HepG2 (cell line): ENCODE data around the gene DEFB129. TPM values are rescaled to one million over a fixed set of nuclear protein-coding genes. Genes with fewer than 3 reads are reported as not detected.

Experiments used
- CEBPG ChIP-seq: IDR thresholded peaks from 2 replicates; pipeline ENCODE4 v1.6.1; 2016
- DNMT1 ChIP-seq: sonication (generic); formaldehyde crosslinking; IDR thresholded peaks from 2 replicates; pipeline ENCODE4 v1.5.1; 2020; ENCODE audit warnings: mild to moderate bottlenecking, missing genetic modification reagents
- HMGA1 ChIP-seq: sonication (generic); formaldehyde crosslinking; conservative IDR thresholded peaks from 2 replicates; pipeline ENCODE4 v1.4.0; 2020; ENCODE audit warnings: missing genetic modification reagents
- IRX3 ChIP-seq: sonication (generic); formaldehyde crosslinking; IDR thresholded peaks from 2 replicates; pipeline ENCODE4 v1.8.1; 2023; ENCODE audit warnings: mild to moderate bottlenecking, low read depth, missing genetic modification reagents, borderline replicate concordance
- KLF12 ChIP-seq: sonication (generic); formaldehyde crosslinking; IDR thresholded peaks from 2 replicates; pipeline ENCODE4 v1.4.0; 2020; ENCODE audit warnings: missing genetic modification reagents, borderline replicate concordance
- KLF15 ChIP-seq: sonication (generic); formaldehyde crosslinking; IDR thresholded peaks from 2 replicates; pipeline ENCODE4 v1.8.1; 2023; ENCODE audit warnings: borderline replicate concordance, mild to moderate bottlenecking, inconsistent platforms, missing genetic modification reagents, mixed read lengths
- KLF16 ChIP-seq, 2 experiments: sonication (generic) in 1 of 2; formaldehyde crosslinking in 1 of 2; IDR thresholded peaks; 2 replicates each; pipeline versions ENCODE4 v1.6.1 to v1.8.0; 2016 to 2023; ENCODE audit warnings: missing genetic modification reagents in 2 of 2, missing compliant biosample characterization in 1 of 2
- KMT2A ChIP-seq: sonication (generic); formaldehyde crosslinking; IDR thresholded peaks from 2 replicates; pipeline ENCODE4 v1.4.0; 2020; ENCODE audit warnings: missing genetic modification reagents
- MAFK ChIP-seq, 2 experiments: IDR thresholded peaks in 1 of 2; conservative IDR thresholded peaks in 1 of 2; 2 replicates each; pipeline ENCODE4 v1.6.1; 2011; ENCODE audit warnings: improper control_type of control experiment in 2 of 2, low read length in 2 of 2
- MXD3 ChIP-seq: IDR thresholded peaks from 2 replicates; pipeline ENCODE4 v1.6.1; 2016; ENCODE audit warnings: mild to moderate bottlenecking, missing biosample characterization, missing genetic modification reagents
- NKX3-1 ChIP-seq: sonication (generic); formaldehyde crosslinking; IDR thresholded peaks from 2 replicates; pipeline ENCODE4 v1.5.0; 2020; ENCODE audit warnings: missing genetic modification reagents
- NPAS2 ChIP-seq: sonication (generic); formaldehyde crosslinking; IDR thresholded peaks from 2 replicates; pipeline ENCODE4 v1.8.0; 2022; ENCODE audit warnings: mild to moderate bottlenecking, missing genetic modification reagents, borderline replicate concordance
- NR3C1 ChIP-seq: sonication (generic); formaldehyde crosslinking; IDR thresholded peaks from 2 replicates; pipeline ENCODE4 v1.4.0; 2020; ENCODE audit warnings: missing genetic modification reagents
- PHB2 ChIP-seq: fragments of 450-650 bp; IDR thresholded peaks from 2 replicates; pipeline ENCODE4 v1.6.1; 2018; ENCODE audit not compliant: partially characterized antibody
- SALL2 ChIP-seq: sonication (generic); formaldehyde crosslinking; IDR thresholded peaks from 2 replicates; pipeline ENCODE4 v1.8.1; 2023; ENCODE audit warnings: mild to moderate bottlenecking, missing genetic modification reagents, inconsistent platforms
- SMC3 ChIP-seq: IDR thresholded peaks from 2 replicates; pipeline ENCODE4 v1.6.1; 2011; ENCODE audit warnings: low read length, improper control_type of control experiment
- SOX5 ChIP-seq: IDR thresholded peaks from 2 replicates; pipeline ENCODE4 v1.6.1; 2016; ENCODE audit warnings: borderline replicate concordance
- SSRP1 ChIP-seq: IDR thresholded peaks from 2 replicates; pipeline ENCODE4 v1.6.1; 2016; ENCODE audit warnings: control low read depth
- TCF7L2 ChIP-seq: IDR thresholded peaks from 2 replicates; pipeline ENCODE4 v1.6.1; 2011; ENCODE audit warnings: mild to moderate bottlenecking, low read depth, low read length, moderate library complexity
- TOPORS ChIP-seq: sonication (generic); formaldehyde crosslinking; IDR thresholded peaks from 2 replicates; pipeline ENCODE4 v1.8.0; 2023; ENCODE audit warnings: mild to moderate bottlenecking, missing genetic modification reagents
- ZBTB1 ChIP-seq: sonication (generic); formaldehyde crosslinking; IDR thresholded peaks from 2 replicates; pipeline ENCODE4 v1.4.0; 2020; ENCODE audit warnings: missing genetic modification reagents, borderline replicate concordance
- ZBTB39 ChIP-seq: sonication (generic); formaldehyde crosslinking; IDR thresholded peaks from 2 replicates; pipeline ENCODE4 v1.5.0; 2020; ENCODE audit warnings: missing genetic modification reagents
- ZKSCAN8 ChIP-seq: IDR thresholded peaks from 2 replicates; pipeline ENCODE4 v1.6.1; 2016; ENCODE audit warnings: borderline replicate concordance, missing genetic modification reagents, missing compliant biosample characterization
- ZNF558 ChIP-seq: sonication (generic); formaldehyde crosslinking; IDR thresholded peaks from 2 replicates; pipeline ENCODE4 v1.9.0; 2022; ENCODE audit warnings: mild to moderate bottlenecking, missing genetic modification reagents, borderline replicate concordance
- ZNF674 ChIP-seq: sonication (generic); formaldehyde crosslinking; IDR thresholded peaks from 2 replicates; pipeline ENCODE4 v1.5.0; 2020; ENCODE audit warnings: low read depth, mild to moderate bottlenecking, missing genetic modification reagents
- ZNF772 ChIP-seq: sonication (generic); formaldehyde crosslinking; IDR thresholded peaks from 2 replicates; pipeline ENCODE4 v1.5.0; 2020; ENCODE audit warnings: mild to moderate bottlenecking, missing genetic modification reagents
- ZNF792 ChIP-seq: IDR thresholded peaks from 2 replicates; pipeline ENCODE4 v1.6.1; 2016
- polyA plus RNA-seq, 8 experiments: library from polyadenylated mRNA; depleted of rRNA in 3 of 8; stranded (reverse) in 7 of 8; unstranded in 1 of 8; fragments of >200 nt; fragmentation: Illumina TruSeq in 4 of 8; extraction: Trizol in 4 of 8; gene quantifications; 2 replicates each; pipeline versions ENCODE4 v1.2.1 to v1.2.3, GENCODE V29; 2011 to 2016; ENCODE audit warnings: low read depth in 4 of 8, missing spikeins in 1 of 8, mixed read lengths in 1 of 8; ENCODE audit not compliant: insufficient read depth in 1 of 8
- total RNA-seq, 5 experiments: library from RNA; depleted of rRNA; stranded (reverse); fragments of >200 nt; fragmentation: Illumina TruSeq; extraction: Trizol; gene quantifications; 2 replicates each; pipeline ENCODE4 v1.2.3, GENCODE V29; 2016; ENCODE audit warnings: low read depth in 1 of 5
- TF ChIP-seq, protein P1 (sequence below): IDR thresholded peaks from 2 replicates; pipeline ENCODE4 v1.6.1; 2016

DEFB129 gene
- total and polyA plus RNA-seq, 2 of the 13 experiments (the other 11 are each of a cell fraction or from before 2014, with no cell fraction given): not detected

- TF ChIP-seq CEBPG (CRISPR knock-in tag): 0 out of 2 replicates have a peak, but pooled peaks have one; percentile 30
- no peak for TF ChIP-seq ZNF674 (CRISPR knock-in tag)
- no peak for TF ChIP-seq MXD3
- TF ChIP-seq ZNF772 (CRISPR knock-in tag): no peak
- no peak for TF ChIP-seq NKX3-1 (CRISPR knock-in tag)
- no peak for TF ChIP-seq PHB2
- no peak for TF ChIP-seq KLF15 (CRISPR knock-in tag)
- no peak for TF ChIP-seq NPAS2 (CRISPR knock-in tag)
- no peak for TF ChIP-seq ZBTB39 (CRISPR knock-in tag)
- TF ChIP-seq ZNF558 (CRISPR knock-in tag): no peak
- TF ChIP-seq, protein P1, sequence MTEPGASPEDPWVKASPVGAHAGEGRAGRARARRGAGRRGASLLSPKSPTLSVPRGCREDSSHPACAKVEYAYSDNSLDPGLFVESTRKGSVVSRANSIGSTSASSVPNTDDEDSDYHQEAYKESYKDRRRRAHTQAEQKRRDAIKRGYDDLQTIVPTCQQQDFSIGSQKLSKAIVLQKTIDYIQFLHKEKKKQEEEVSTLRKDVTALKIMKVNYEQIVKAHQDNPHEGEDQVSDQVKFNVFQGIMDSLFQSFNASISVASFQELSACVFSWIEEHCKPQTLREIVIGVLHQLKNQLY: 0 out of 2 replicates have a peak, but pooled peaks have one; percentile 14
- TF ChIP-seq SALL2 (CRISPR knock-in tag): no peak
- TF ChIP-seq ZKSCAN8: no peak
- TF ChIP-seq ZNF792 (CRISPR knock-in tag): 0 out of 2 replicates have a peak, but pooled peaks have one; percentile 25
- TF ChIP-seq TCF7L2: no peak
- no peak for TF ChIP-seq IRX3 (CRISPR knock-in tag)
- no peak for TF ChIP-seq KLF12 (CRISPR knock-in tag)
- TF ChIP-seq HMGA1 (CRISPR knock-in tag): no peak
- no peak for TF ChIP-seq KMT2A
- no peak for TF ChIP-seq SSRP1 (CRISPR knock-in tag)
- TF ChIP-seq NR3C1 (CRISPR knock-in tag): no peak
- TF ChIP-seq KLF16 (CRISPR knock-in tag; IDR thresholded peaks at IDR 0.05): no peak
- no peak for TF ChIP-seq TOPORS (CRISPR knock-in tag)
- peak; percentile 88 for TF ChIP-seq SMC3
- TF ChIP-seq SOX5: no peak
- TF ChIP-seq ZBTB1: no peak
- TF ChIP-seq DNMT1: no peak
- peak; percentile 99 to 100 for TF ChIP-seq MAFK (conservative IDR thresholded peaks at IDR 0.05 in 1 of 2, IDR thresholded peaks at IDR 0.05 in 1 of 2; ENCODE audit: low read length in 2 of 2)
Measured at GRCh38 chr20:258963-259362, 31.9 kb downstream of the DEFB129 start (continued).
